PC-9 (cell line): ENCODE measurements around the gene SFT2D2. TPM values are rescaled to one million over a fixed set of nuclear protein-coding genes. Genes with fewer than 3 reads are reported as not detected.
"Not testable (repeated sequence)": the region's sequence is repeated elsewhere in the genome, so short reads cannot be mapped to it uniquely, and the experiment has no call there.

Source experiments
- BruUV-seq: library from RNA; stranded (reverse); fragments of 400-500 nt; replicated peaks from 2 replicates; lab custom pipeline; 2021; lab: Mats Ljungman, UMichigan
- CTCF ChIA-PET: fragments of 300-600 bp; sonication (Branson Sonifier 250); formaldehyde crosslinking; loops from one replicate; lab custom pipeline; 2022; ENCODE audit warnings: antibody characterized with exemption; lab: Charles Lee
- POLR2A ChIA-PET: fragments of 300-600 bp; sonication (Branson Sonifier 250); formaldehyde crosslinking; loops from one replicate; lab custom pipeline; 2022; ENCODE audit warnings: antibody characterized with exemption; ENCODE audit not compliant: unreplicated experiment; lab: Charles Lee
- DNase-seq, 2 experiments: peaks; one replicate each; pipeline versions ENCODE4 v3.0.0 to v3.0.0-alpha.2; 2015 to 2022; ENCODE audit warnings: mixed read lengths in 1 of 2
- H2AFZ ChIP-seq: fragments of 200-600 bp; sonication (generic); 2 replicates; pipeline ENCODE4 v1.8.1; 2017; ENCODE audit warnings: antibody characterized with exemption
- H3F3A ChIP-seq: fragments of 200-600 bp; sonication (generic); 2 replicates; pipeline ENCODE4 v1.8.1; 2017; ENCODE audit warnings: antibody characterized with exemption, mild to moderate bottlenecking, low read depth; ENCODE audit not compliant: insufficient read depth
- H3K27ac ChIP-seq: fragments of 200-600 bp; sonication (generic); 2 replicates; pipeline ENCODE4 v1.6.1; 2016; ENCODE audit warnings: mixed run types
- H3K27me3 ChIP-seq: fragments of 200-600 bp; sonication (generic); 2 replicates; pipeline ENCODE4 v1.6.1; 2016; ENCODE audit warnings: low read depth, mixed run types; ENCODE audit not compliant: insufficient read depth
- H3K36me3 ChIP-seq: fragments of 200-600 bp; sonication (generic); 2 replicates; pipeline ENCODE4 v1.6.1; 2016; ENCODE audit warnings: low read depth, mixed run types
- H3K4me1 ChIP-seq: fragments of 200-600 bp; sonication (generic); replicated peaks from 2 replicates; pipeline ENCODE4 v1.6.1; 2016; ENCODE audit warnings: mixed run types; ENCODE audit not compliant: insufficient read depth
- H3K4me2 ChIP-seq: fragments of 200-600 bp; sonication (generic); 2 replicates; pipeline ENCODE4 v1.6.1; 2017; ENCODE audit warnings: mixed run types
- H3K4me3 ChIP-seq: fragments of 200-600 bp; sonication (generic); 2 replicates; pipeline ENCODE4 v1.6.1; 2016; ENCODE audit warnings: mixed run types
- H3K79me2 ChIP-seq: fragments of 200-600 bp; sonication (generic); 2 replicates; pipeline ENCODE4 v1.6.1; 2017; ENCODE audit warnings: low read depth, mixed run types
- H3K9me2 ChIP-seq: fragments of 200-600 bp; sonication (generic); 2 replicates; pipeline ENCODE4 v1.8.1; 2017; ENCODE audit warnings: mild to moderate bottlenecking; ENCODE audit not compliant: insufficient read depth
- H3K9me3 ChIP-seq: fragments of 200-600 bp; sonication (generic); 2 replicates; pipeline ENCODE4 v1.8.1; 2016; ENCODE audit warnings: low read depth; ENCODE audit not compliant: insufficient read depth
- H4K20me1 ChIP-seq: fragments of 200-600 bp; sonication (generic); 2 replicates; pipeline ENCODE4 v1.8.1; 2017; ENCODE audit not compliant: insufficient read depth
- CTCF ChIP-seq: fragments of 200-600 bp; sonication (generic); conservative IDR thresholded peaks from 2 replicates; pipeline ENCODE4 v1.6.1; 2017; ENCODE audit warnings: mixed run types, antibody characterized with exemption, mild to moderate bottlenecking, moderate library complexity
- EZH2 ChIP-seq: fragments of 200-600 bp; sonication (generic); IDR thresholded peaks from 2 replicates; pipeline ENCODE4 v1.8.0; 2017; ENCODE audit warnings: antibody characterized with exemption, low read depth
- intact Hi-C: fragments of 100-400 bp; cut with micrococcal nuclease; formaldehyde crosslinking; loops from one replicate; pipeline ENCODE4 v1.10.0; 2022; ENCODE audit not compliant: unreplicated experiment
- total RNA-seq: library from RNA; stranded (reverse); gene quantifications from 2 replicates; pipeline ENCODE4 v1.2.3, GENCODE V29; 2021

Gene SFT2D2
- total RNA-seq, 1 experiment from 2014 or later: 66.8 TPM

GRCh38 chr1:168178638-168179437, 47.0 kb upstream of the SFT2D2 start, which contains the start of gene TIPRL:
Gene TIPRL, plus strand, starts transcription at chr1:168178962. Its CDS starts 116 bp downstream, at chr1:168179078.
- TSS peak; percentile 70 for BruUV-seq
- CTCF ChIA-PET: no interaction called here

DNA sequence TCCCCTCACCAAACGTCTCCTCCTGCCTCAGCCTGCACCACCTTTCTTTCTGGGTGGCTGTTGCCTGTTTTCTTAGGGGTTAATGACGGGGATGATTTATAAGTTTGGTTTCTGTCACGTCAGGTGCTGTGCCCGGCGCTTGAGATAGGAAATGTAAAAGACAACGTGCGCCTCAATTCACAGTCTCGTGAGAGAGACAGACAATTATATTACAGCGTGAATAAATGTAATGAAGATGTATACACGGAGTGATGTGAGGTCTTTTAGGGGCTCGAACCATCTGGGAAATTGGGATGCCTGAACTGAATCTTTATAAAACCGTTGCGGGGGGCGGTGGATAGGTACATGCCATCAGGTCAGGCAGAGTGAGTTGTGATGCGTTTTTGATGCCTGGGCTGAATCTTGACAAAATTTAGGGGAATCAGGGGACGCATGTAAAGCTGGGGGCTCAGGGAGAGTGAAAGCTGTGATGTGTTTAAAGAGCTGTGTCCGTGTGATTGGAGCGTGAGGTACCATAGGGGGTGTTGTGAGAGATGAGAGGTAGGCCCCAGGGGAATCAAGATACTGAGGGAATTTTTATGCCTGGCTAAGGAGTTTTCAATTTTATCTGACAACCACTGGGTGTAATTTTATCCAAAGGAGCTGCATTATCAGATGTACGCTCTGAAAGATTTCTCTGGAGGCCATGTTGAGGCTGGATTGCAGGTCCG, 46.2 kb upstream of the SFT2D2 start:
- Histone ChIP-seq H3K9me3 (no peaks in the 10 kb centered on the region; the same call in 1 of the 2 replicates), H3K4me2 (peak overlapping the region; percentile 95), H3K4me3 (peak overlapping the region; percentile 87), H3K36me3 (0 out of 2 replicates have a peak, but pooled peaks cover 8% of the 10 kb centered on the region), H3K79me2 (peaks cover 51% of the 10 kb centered on the region), H3K27ac (peak overlapping the region; percentile 65), H3K4me1 (peaks cover 45% of the 10 kb centered on the region), H3K27me3 (no peaks in the 10 kb centered on the region), H2AFZ (peak overlapping the region; percentile 96), H3K9me2 (no peaks in the 10 kb centered on the region), H4K20me1 (no peaks in the 10 kb centered on the region), H3F3A (peaks cover 28% of the 10 kb centered on the region)
- no TSS peak for BruUV-seq
- TF ChIP-seq CTCF: no peak
- no peak for TF ChIP-seq EZH2
- no peak for DNase-seq
- intact Hi-C loops: loop anchor here (2.0 kb wide), 1 partner anchor 47 kb away; the partner anchor contains the start of gene SFT2D2
- ChIA-PET CTCF (no interaction called here), POLR2A (no interaction called here)

More at GRCh38 chr1:168178638-168179437, 47.0 kb upstream of the SFT2D2 start, which contains the start of gene TIPRL:
- intact Hi-C loops: loop anchor here (2.0 kb wide), 1 partner anchor 48 kb away; the partner anchor contains the start of gene SFT2D2
- peak within 1 kb of the TSS; percentile 65 for H3K27ac ChIP-seq
- POLR2A ChIA-PET: no interaction called here
- H3K9me3 ChIP-seq: no peaks in the 10 kb centered on the region; the same call in 1 of the 2 replicates
- H3K4me2 ChIP-seq: peak within 1 kb of the TSS; percentile 95
- TF ChIP-seq CTCF (peak; percentile 72), EZH2 (no peak)
- peak within 1 kb of the TSS; percentile 87 for H3K4me3 ChIP-seq
- H3K27me3 ChIP-seq: no peaks in the 10 kb centered on the region
- peak; percentile 95 to 96 for DNase-seq
- H3F3A ChIP-seq: peaks cover 28% of the 10 kb centered on the region
- peaks cover 45% of the 10 kb centered on the region for H3K4me1 ChIP-seq
- H3K79me2 ChIP-seq: peaks cover 45% of the 10 kb centered on the region
- H4K20me1 ChIP-seq: no peaks in the 10 kb centered on the region
- no peaks in the 10 kb centered on the region for H3K9me2 ChIP-seq
- H2AFZ ChIP-seq: peak within 1 kb of the TSS; percentile 96
- H3K36me3 ChIP-seq: 0 out of 2 replicates have a peak, but pooled peaks cover 2% of the 10 kb centered on the region

DNA sequence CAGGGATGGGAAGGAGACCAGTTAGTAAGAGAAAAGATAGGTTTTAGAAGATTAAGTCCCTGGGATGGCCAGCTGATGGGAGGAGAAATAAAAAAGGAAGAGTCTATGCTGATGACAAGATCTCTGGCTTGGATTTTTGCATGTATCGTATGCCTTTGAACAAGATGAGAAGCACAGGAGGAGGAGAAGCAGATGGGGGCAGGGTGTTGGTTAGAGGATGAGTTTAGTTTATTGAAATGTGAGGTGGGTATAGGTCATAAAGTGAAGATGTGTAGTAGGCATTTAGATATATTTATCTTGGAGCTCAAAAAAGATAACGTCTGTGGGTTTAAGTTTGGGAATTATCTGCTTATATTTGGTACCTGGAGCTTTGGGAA, 45.7 kb upstream of the SFT2D2 start:
- no peak for DNase-seq
- intact Hi-C loops: no loop called here
- H3K36me3 ChIP-seq: 0 out of 2 replicates have a peak, but pooled peaks cover 8% of the 10 kb centered on the region
- H3K4me3 ChIP-seq: peak overlapping the region; percentile 87
- H3K9me3 ChIP-seq: no peaks in the 10 kb centered on the region; the same call in 1 of the 2 replicates
- peaks cover 45% of the 10 kb centered on the region for H3K4me1 ChIP-seq
- no peaks in the 10 kb centered on the region for H3K27me3 ChIP-seq
- H3F3A ChIP-seq: peaks cover 28% of the 10 kb centered on the region
- ChIA-PET CTCF (no interaction called here), POLR2A (interaction anchor here (0.8 kb wide), 1 partner anchor 64 kb away, joined by 8 read pairs; no protein-coding TSS in a partner anchor)
- H3K4me2 ChIP-seq: peak overlapping the region; percentile 95
- peaks cover 55% of the 10 kb centered on the region for H3K79me2 ChIP-seq
- H3K9me2 ChIP-seq: no peaks in the 10 kb centered on the region
- H4K20me1 ChIP-seq: no peaks in the 10 kb centered on the region
- peak overlapping the region; percentile 65 for H3K27ac ChIP-seq
- no TSS peak for BruUV-seq
- peak overlapping the region; percentile 96; the same call in 1 of the 2 replicates for H2AFZ ChIP-seq
- TF ChIP-seq CTCF: no peak
- no peak for TF ChIP-seq EZH2

DNA sequence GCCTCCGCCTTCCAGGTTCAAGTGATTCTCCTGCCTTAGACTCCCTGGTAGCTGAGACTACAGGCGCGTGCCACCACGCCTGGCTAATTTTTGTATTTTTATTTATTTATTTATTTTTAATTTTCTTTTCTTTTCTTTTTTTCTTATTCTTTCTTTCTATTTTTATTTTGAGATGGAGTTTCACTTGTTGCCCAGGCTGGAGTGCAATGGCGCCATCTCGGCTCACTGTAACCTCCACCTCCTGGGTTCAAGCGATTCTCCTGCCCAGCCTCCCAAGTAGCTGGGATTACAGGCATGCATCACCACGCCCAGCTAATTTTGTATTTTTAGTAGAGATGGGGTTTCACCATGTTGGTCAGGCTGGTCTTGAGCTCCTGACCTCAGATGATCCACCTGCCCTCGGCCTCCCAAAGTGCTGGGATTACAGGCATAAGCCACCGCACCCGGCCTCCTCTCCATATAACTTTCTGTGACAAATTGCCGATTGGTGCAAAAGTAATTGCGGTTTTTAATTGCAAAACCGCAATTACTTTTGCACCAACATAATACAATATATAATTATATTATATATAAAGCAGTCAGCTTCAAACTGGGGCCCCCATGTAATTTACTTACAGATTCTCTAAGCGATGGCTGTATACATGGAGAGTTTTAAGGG, 44.6 kb upstream of the SFT2D2 start:
- H3K4me3 ChIP-seq, BruUV-seq, H3K27me3 ChIP-seq, H3K27ac ChIP-seq, H3K36me3 ChIP-seq, H2AFZ ChIP-seq, intact Hi-C loops, CTCF ChIA-PET, H4K20me1 ChIP-seq, H3K9me3 ChIP-seq, DNase-seq, H3K9me2 ChIP-seq: not testable (repeated sequence)
- Histone ChIP-seq H3K4me1 (peaks cover 45% of the 10 kb centered on the region), H3K4me2 (peak overlapping the region; percentile 60), H3K79me2 (peaks cover 55% of the 10 kb centered on the region), H3F3A (peaks cover 28% of the 10 kb centered on the region)
- POLR2A ChIA-PET: interaction anchor here (0.8 kb wide), 1 partner anchor 63 kb away, joined by 8 read pairs; no protein-coding TSS in a partner anchor
